GM23338 (cell line): ENCODE data around the gene SYCN. TPM values are rescaled to one million over a fixed set of nuclear protein-coding genes. Genes with fewer than 3 reads are reported as not detected.

Experiments used
- ATAC-seq: fragments of 200-7000 bp; cut with Tn5 transposase; 3 replicates; pipeline ENCODE4 v1.9.1; 2020
- DNase-seq: peaks from one replicate; pipeline ENCODE4 v3.0.0-alpha.2; 2015; ENCODE audit warnings: low spot score
- H2AFZ ChIP-seq: fragments of 200-600 bp; sonication (generic); 2 replicates; pipeline ENCODE4 v1.8.0; 2016; ENCODE audit warnings: antibody characterized with exemption, mild to moderate bottlenecking, moderate library complexity
- H3F3A ChIP-seq: fragments of 200-600 bp; sonication (generic); replicated peaks from 2 replicates; pipeline ENCODE4 v1.8.0; 2017; ENCODE audit warnings: antibody characterized with exemption, mixed run types, low read depth
- H3K27ac ChIP-seq: fragments of 200-600 bp; sonication (generic); 2 replicates; pipeline ENCODE4 v1.6.1; 2016; ENCODE audit warnings: low read depth
- H3K27me3 ChIP-seq: fragments of 200-600 bp; sonication (generic); 2 replicates; pipeline ENCODE4 v1.8.0; 2016; ENCODE audit warnings: mild to moderate bottlenecking, mixed run types, moderate library complexity; ENCODE audit not compliant: insufficient read depth
- H3K36me3 ChIP-seq: fragments of 200-600 bp; sonication (generic); 2 replicates; pipeline ENCODE4 v1.8.0; 2016; ENCODE audit warnings: mild to moderate bottlenecking; ENCODE audit not compliant: insufficient read depth
- H3K4me1 ChIP-seq: fragments of 200-600 bp; sonication (generic); 2 replicates; pipeline ENCODE4 v1.8.0; 2016; ENCODE audit warnings: mild to moderate bottlenecking, moderate library complexity; ENCODE audit not compliant: insufficient read depth
- H3K4me2 ChIP-seq: fragments of 200-600 bp; sonication (generic); 2 replicates; pipeline ENCODE4 v1.7.1; 2017; ENCODE audit warnings: mixed run types
- H3K4me3 ChIP-seq: fragments of 200-600 bp; sonication (generic); 2 replicates; pipeline ENCODE4 v1.6.1; 2016; ENCODE audit warnings: mixed run types
- H3K79me2 ChIP-seq: fragments of 200-600 bp; sonication (generic); replicated peaks from 2 replicates; pipeline ENCODE4 v1.8.0; 2017; ENCODE audit warnings: mild to moderate bottlenecking; ENCODE audit not compliant: insufficient read depth
- H3K9me2 ChIP-seq: fragments of 200-600 bp; sonication (generic); 2 replicates; pipeline ENCODE4 v1.8.0; 2017; ENCODE audit not compliant: insufficient read depth
- H4K20me1 ChIP-seq: fragments of 200-600 bp; sonication (generic); replicated peaks from 2 replicates; pipeline ENCODE4 v1.8.0; 2017; ENCODE audit warnings: mild to moderate bottlenecking; ENCODE audit not compliant: insufficient read depth
- H3K27ac Mint-ChIP-seq: 2 replicates; pipeline ENCODE4 v1.8.0; 2020; ENCODE audit warnings: inconsistent platforms, mild to moderate bottlenecking, moderate library complexity, mixed read lengths
- H3K27me3 Mint-ChIP-seq: 3 replicates; pipeline ENCODE4 v1.8.0; 2022; ENCODE audit warnings: low read depth, mild to moderate bottlenecking, moderate library complexity, mixed read lengths, inconsistent platforms; ENCODE audit not compliant: insufficient read depth, poor library complexity
- H3K36me3 Mint-ChIP-seq: 3 replicates; pipeline ENCODE4 v1.8.0; 2021; ENCODE audit warnings: low read depth, mild to moderate bottlenecking, inconsistent platforms, moderate library complexity, mixed read lengths
- H3K4me1 Mint-ChIP-seq: 3 replicates; pipeline ENCODE4 v1.8.0; 2020; ENCODE audit warnings: mild to moderate bottlenecking, inconsistent platforms, mixed read lengths
- H3K4me3 Mint-ChIP-seq: 3 replicates; pipeline ENCODE4 v1.8.0; 2021; ENCODE audit warnings: moderate library complexity, mild to moderate bottlenecking, inconsistent platforms, mixed read lengths
- H3K9me3 Mint-ChIP-seq: 3 replicates; pipeline ENCODE4 v1.8.0; 2020; ENCODE audit warnings: moderate library complexity, mild to moderate bottlenecking, inconsistent platforms, mixed read lengths
- CREB1 ChIP-seq: fragments of 250-450 bp; sonication (Bioruptor Pico); IDR thresholded peaks from 2 replicates; pipeline ENCODE4 v1.5.0; 2020; ENCODE audit warnings: low read depth, mild to moderate bottlenecking, moderate library complexity
- CTCF ChIP-seq, 2 experiments: fragments of 200-600 bp in 1 of 2; sonication (generic) in 1 of 2; conservative IDR thresholded peaks; 2 replicates each; pipeline versions ENCODE4 v1.5.1 to v1.6.1; 2016 to 2017; ENCODE audit warnings: antibody characterized with exemption in 2 of 2, low read depth in 2 of 2, mild to moderate bottlenecking in 2 of 2, moderate library complexity in 1 of 2
- ETS1 ChIP-seq: IDR thresholded peaks from 2 replicates; pipeline ENCODE4 v1.6.1; 2016; ENCODE audit warnings: antibody characterized with exemption
- EZH2 ChIP-seq: fragments of 200-600 bp; sonication (generic); IDR thresholded peaks from one replicate; pipeline ENCODE4 v1.8.0; 2017; ENCODE audit warnings: antibody characterized with exemption, mild to moderate bottlenecking, low read depth; ENCODE audit not compliant: unreplicated experiment
- EZH2phosphoT487 ChIP-seq: fragments of 200-600 bp; sonication (generic); IDR thresholded peaks from one replicate; pipeline ENCODE4 v1.8.1; 2018; ENCODE audit warnings: antibody characterized with exemption; ENCODE audit not compliant: unreplicated experiment
- JUNB ChIP-seq: IDR thresholded peaks from one replicate; pipeline ENCODE4 v1.6.1; 2016; ENCODE audit warnings: antibody characterized with exemption; ENCODE audit not compliant: unreplicated experiment
- NANOG ChIP-seq: IDR thresholded peaks from 2 replicates; pipeline ENCODE4 v1.6.1; 2016; ENCODE audit warnings: antibody characterized with exemption, borderline replicate concordance
- POLR2AphosphoS5 ChIP-seq: IDR thresholded peaks from 2 replicates; pipeline ENCODE4 v1.6.1; 2016; ENCODE audit warnings: antibody characterized with exemption, low read depth
- REST ChIP-seq: IDR thresholded peaks from one replicate; pipeline ENCODE4 v1.6.1; 2018; ENCODE audit warnings: antibody characterized with exemption; ENCODE audit not compliant: unreplicated experiment
- STAT1 ChIP-seq: IDR thresholded peaks from one replicate; pipeline ENCODE4 v1.6.1; 2016; ENCODE audit warnings: antibody characterized with exemption; ENCODE audit not compliant: unreplicated experiment
- ZNF114 ChIP-seq: fragments of 250-450 bp; sonication (Bioruptor Pico); IDR thresholded peaks from 2 replicates; pipeline ENCODE4 v1.5.0; 2020; ENCODE audit warnings: mild to moderate bottlenecking, moderate library complexity
- ZNF331 ChIP-seq: fragments of 250-450 bp; sonication (Bioruptor Pico); IDR thresholded peaks from 2 replicates; pipeline ENCODE4 v1.5.0; 2020; ENCODE audit warnings: low read depth, mild to moderate bottlenecking, moderate library complexity
- ZNF462 ChIP-seq: fragments of 250-450 bp; sonication (Bioruptor Pico); IDR thresholded peaks from 2 replicates; pipeline ENCODE4 v1.5.0; 2020; ENCODE audit warnings: mild to moderate bottlenecking, moderate library complexity
- polyA plus RNA-seq: library from polyadenylated mRNA; unstranded; fragments of >200 nt; fragmentation: Nextera tagmentation; extraction: Ambion mirVana; gene quantifications from 2 replicates; pipeline ENCODE4 v1.2.1, GENCODE V29; 2016
- total RNA-seq: library from RNA; depleted of rRNA; stranded (reverse); fragments of >200 nt; shearing (Covaris generic); gene quantifications from 2 replicates; pipeline ENCODE4 v1.2.3, GENCODE V29; 2014

Gene SYCN
- total and polyA plus RNA-seq, 2 experiments from 2014 or later: not detected

GRCh38 chr19:39193803-39194202 is 10.3 kb downstream of the SYCN start:
- Histone ChIP-seq H3K4me3 (no peak overlapping the region), H3K27ac (no peak overlapping the region), H3K36me3 (no peaks in the 10 kb centered on the region), H3K4me1 (peaks cover 6% of the 10 kb centered on the region), H3K79me2 (no peaks in the 10 kb centered on the region), H3K27me3 (peaks cover 28% of the 10 kb centered on the region), H3K9me2 (no peaks in the 10 kb centered on the region), H3F3A (no peaks in the 10 kb centered on the region), H3K4me2 (no peak overlapping the region), H4K20me1 (no peaks in the 10 kb centered on the region), H2AFZ (no peak overlapping the region)
- peaks cover 3% of the 10 kb centered on the region for H3K9me3 Mint-ChIP-seq
- no peak overlapping the region for H3K27ac Mint-ChIP-seq
- peaks cover 32% of the 10 kb centered on the region for H3K27me3 Mint-ChIP-seq
- no peak for ATAC-seq
- no peak for DNase-seq
- H3K4me1 Mint-ChIP-seq: peaks cover 21% of the 10 kb centered on the region
- H3K36me3 Mint-ChIP-seq: no peaks in the 10 kb centered on the region; the same call in 2 of the 3 replicates
- TF ChIP-seq NANOG (no peak), EZH2phosphoT487 (no peak), ZNF462 (CRISPR knock-in tag) (no peak), CTCF (conservative IDR thresholded peaks at IDR 0.05; ENCODE audit: low read depth in 2 of 2) (no peak), EZH2 (no peak), CREB1 (CRISPR knock-in tag) (no peak), ZNF114 (CRISPR knock-in tag) (no peak), POLR2AphosphoS5 (no peak), REST (no peak), STAT1 (no peak), JUNB (no peak), ZNF331 (CRISPR knock-in tag) (no peak), ETS1 (no peak)
- H3K4me3 Mint-ChIP-seq: no peak overlapping the region
